Type B pancreatic cell (in vitro differentiated cells): Measurements from ENCODE around the gene TSHR. TPM values are rescaled to one million over a fixed set of nuclear protein-coding genes. Genes with fewer than 3 reads are reported as not detected.
A peak's percentile ranks its signal among the peaks of the same experiment; 100 is the strongest.

Experiments used
- DNase-seq: peaks from one replicate; pipeline ENCODE4 v3.0.0; 2021; ENCODE audit warnings: mixed read lengths; ENCODE audit not compliant: unreplicated experiment; ENCODE audit errors: extremely low spot score
- H3K27ac Mint-ChIP-seq: 2 replicates; pipeline ENCODE4 v1.8.0; 2021; ENCODE audit warnings: mild to moderate bottlenecking, mixed read lengths
- H3K27me3 Mint-ChIP-seq: 2 replicates; pipeline ENCODE4 v1.8.0; 2021; ENCODE audit warnings: mixed read lengths
- H3K36me3 Mint-ChIP-seq: 2 replicates; pipeline ENCODE4 v1.8.0; 2021; ENCODE audit warnings: mixed read lengths
- H3K4me1 Mint-ChIP-seq: one replicate; pipeline ENCODE4 v1.8.0; 2021; ENCODE audit warnings: mixed read lengths; ENCODE audit not compliant: unreplicated experiment
- H3K4me3 Mint-ChIP-seq: 2 replicates; pipeline ENCODE4 v1.8.0; 2021; ENCODE audit warnings: mild to moderate bottlenecking, mixed read lengths
- H3K9me3 Mint-ChIP-seq: 2 replicates; pipeline ENCODE4 v1.8.0; 2021; ENCODE audit warnings: mixed read lengths
- CTCF ChIP-seq: fragments of 200-600 bp; sonication (generic); conservative IDR thresholded peaks from 2 replicates; pipeline ENCODE4 v1.5.0; 2021; ENCODE audit warnings: antibody characterized with exemption, mild to moderate bottlenecking
- total RNA-seq: library from RNA; stranded (reverse); gene quantifications from 2 replicates; pipeline ENCODE4 v1.2.1, GENCODE V29; 2021; ENCODE audit warnings: low replicate concordance

TSHR gene
- total RNA-seq, 1 donor from 2014 or later = 0.65 TPM

- Mint-ChIP-seq H3K4me1 (peaks cover 5% of the 10 kb centered on the region), H3K4me3 (no peak overlapping the region), H3K27ac (no peak overlapping the region), H3K27me3 (no peaks in the 10 kb centered on the region), H3K9me3 (no peaks in the 10 kb centered on the region), H3K36me3 (no peaks in the 10 kb centered on the region)
- peak; percentile 72 for TF ChIP-seq CTCF
- DNase-seq = no peak
Measured at GRCh38 chr14:81164167-81164774, 208.8 kb downstream of the TSHR start.

- Mint-ChIP-seq H3K36me3 (no peaks in the 10 kb centered on the region), H3K27ac (no peak overlapping the region), H3K27me3 (no peaks in the 10 kb centered on the region), H3K4me1 (peaks cover 10% of the 10 kb centered on the region), H3K9me3 (no peaks in the 10 kb centered on the region), H3K4me3 (no peak overlapping the region)
- no peak for DNase-seq
- TF ChIP-seq CTCF = no peak
Measured at GRCh38 chr14:81165188-81165587, 209.8 kb downstream of the TSHR start.

GRCh38 chr14:81166121-81166520 lies 210.7 kb downstream of the TSHR start:
- no peak for DNase-seq
- Mint-ChIP-seq H3K4me1 (peaks cover 15% of the 10 kb centered on the region), H3K27me3 (no peaks in the 10 kb centered on the region), H3K27ac (no peak overlapping the region), H3K9me3 (no peaks in the 10 kb centered on the region), H3K36me3 (no peaks in the 10 kb centered on the region), H3K4me3 (no peak overlapping the region)
- no peak for TF ChIP-seq CTCF

- Mint-ChIP-seq H3K9me3 (no peaks in the 10 kb centered on the region), H3K27me3 (no peaks in the 10 kb centered on the region), H3K4me3 (peak overlapping the region; percentile 95), H3K4me1 (peaks cover 12% of the 10 kb centered on the region), H3K36me3 (no peaks in the 10 kb centered on the region), H3K27ac (peak overlapping the region; percentile 95)
- no peak for TF ChIP-seq CTCF
- DNase-seq = no peak
Measured at GRCh38 chr14:81169267-81169666, 213.8 kb downstream of the TSHR start.

GRCh38 chr14:81169711-81170103 lies 214.3 kb downstream of the TSHR start:
- no peak for TF ChIP-seq CTCF
- no peaks in the 10 kb centered on the region for H3K27me3 Mint-ChIP-seq
- peaks cover 11% of the 10 kb centered on the region for H3K4me1 Mint-ChIP-seq
- peak overlapping the region; percentile 95 for H3K27ac Mint-ChIP-seq
- H3K36me3 Mint-ChIP-seq = no peaks in the 10 kb centered on the region
- no peaks in the 10 kb centered on the region for H3K9me3 Mint-ChIP-seq
- no peak for DNase-seq
- H3K4me3 Mint-ChIP-seq = peak overlapping the region; percentile 95
